K562 (cell line): ENCODE measurements around the gene RSPH1. TPM values are rescaled to one million over a fixed set of nuclear protein-coding genes. Genes with fewer than 3 reads are reported as not detected.

Experiments
- ATAC-seq: fragments of 200-7000 bp; cut with Tn5 transposase; 3 replicates; pipeline ENCODE4 v1.9.1; 2020; ENCODE audit warnings: moderate library complexity
- BruUV-seq: library from RNA; stranded (reverse); fragments of 400-500 nt; replicated peaks from 2 replicates; lab custom pipeline; 2021; lab: Mats Ljungman, UMichigan
- CTCF ChIA-PET: fragments of 300-600 bp; formaldehyde crosslinking; extraction: SDS; loops from one replicate; lab custom pipeline; 2021; ENCODE audit warnings: low intra/inter-chr PET ratio; lab: Yijun Ruan, JAX
- POLR2A ChIA-PET: fragments of 300-600, 350-650 bp; sonication (Branson Sonifier 250); formaldehyde crosslinking; extraction: SDS; loops from one replicate; lab custom pipeline; 2021; ENCODE audit warnings: antibody characterized with exemption, inconsistent platforms; lab: Yijun Ruan, JAX
- DNase-seq, 4 experiments: peaks; one replicate each; pipeline versions ENCODE4 v3.0.0 to v3.0.0-alpha.2; 2011 to 2018; ENCODE audit warnings: low spot score in 3 of 4, mixed read lengths in 3 of 4; ENCODE audit errors: extremely low read depth in 1 of 4
- FAIRE-seq: peaks from 2 replicates; lab custom pipeline; 2011; peaks lifted over from hg19 to GRCh38; lab: Jason Lieb, UNC
- H2AFZ ChIP-seq: 2 replicates; pipeline ENCODE4 v1.6.0; 2011; ENCODE audit warnings: low read depth, low read length, control low read depth, inconsistent platforms
- H3K27ac ChIP-seq: fragments of 200-600 bp; 3 replicates; pipeline ENCODE4 v1.8.0; 2011; ENCODE audit warnings: low read depth, mild to moderate bottlenecking, control low read depth, inconsistent platforms, low read length, moderate library complexity, mixed read lengths; ENCODE audit errors: extremely low read depth
- H3K27me3 ChIP-seq, 2 experiments: fragments of 300-600 bp in 1 of 2; 2 replicates in 1 of 2; 3 replicates in 1 of 2; pipeline versions ENCODE4 v1.6.0 to v1.8.0; 2011; ENCODE audit warnings: inconsistent platforms in 2 of 2, low read length in 2 of 2, mild to moderate bottlenecking in 1 of 2, mixed read lengths in 1 of 2, moderate library complexity in 1 of 2; ENCODE audit not compliant: control insufficient read depth in 2 of 2, insufficient read depth in 2 of 2
- H3K36me3 ChIP-seq: fragments of 300-600 bp; 3 replicates; pipeline ENCODE4 v1.8.0; 2011; ENCODE audit warnings: mild to moderate bottlenecking, low read length, inconsistent platforms; ENCODE audit not compliant: control insufficient read depth, insufficient read depth
- H3K4me1 ChIP-seq, 2 experiments: fragments of 200-600 bp in 1 of 2; replicated peaks in 1 of 2; 2 replicates in 1 of 2; 3 replicates in 1 of 2; pipeline versions ENCODE4 v1.5.1 to v1.8.0; 2011; ENCODE audit warnings: inconsistent platforms in 2 of 2, low read length in 2 of 2, mild to moderate bottlenecking in 1 of 2, mixed read lengths in 1 of 2, moderate library complexity in 1 of 2; ENCODE audit not compliant: control insufficient read depth in 2 of 2, insufficient read depth in 2 of 2
- H3K4me2 ChIP-seq: 2 replicates; pipeline ENCODE4 v1.6.1; 2011; ENCODE audit warnings: low read length, control low read depth, inconsistent platforms, mixed read lengths; ENCODE audit not compliant: insufficient read depth
- H3K4me3 ChIP-seq: fragments of 200-600 bp; sonication (generic), shearing (Covaris generic); 2 replicates; pipeline ENCODE4 v1.5.1; 2016; ENCODE audit warnings: control low read depth, inconsistent platforms
- H3K79me2 ChIP-seq: fragments of 200-600 bp; 3 replicates; pipeline ENCODE4 v1.8.0; 2011; ENCODE audit warnings: low read length, inconsistent platforms; ENCODE audit not compliant: control insufficient read depth, insufficient read depth
- H3K9ac ChIP-seq, 2 experiments: 2 replicates each; pipeline versions ENCODE4 v1.6.0 to v1.6.1; 2011; ENCODE audit warnings: low read depth in 2 of 2, low read length in 2 of 2, control low read depth in 1 of 2, inconsistent platforms in 1 of 2, mild to moderate bottlenecking in 1 of 2, mixed read lengths in 1 of 2; ENCODE audit not compliant: insufficient read depth in 1 of 2
- H3K9me1 ChIP-seq: one replicate; pipeline ENCODE4 v1.6.0; 2011; ENCODE audit warnings: inconsistent platforms, mild to moderate bottlenecking, low read length, moderate library complexity; ENCODE audit not compliant: control insufficient read depth, insufficient read depth
- H3K9me3 ChIP-seq: replicated peaks from 2 replicates; pipeline ENCODE4 v1.5.1; 2011; ENCODE audit warnings: low read depth, low read length, inconsistent platforms; ENCODE audit not compliant: control insufficient read depth, insufficient read depth
- H4K20me1 ChIP-seq: replicated peaks from 2 replicates; pipeline ENCODE4 v1.6.1; 2011; ENCODE audit warnings: low read length, inconsistent platforms, mixed read lengths; ENCODE audit not compliant: control insufficient read depth, insufficient read depth
- ELF2 ChIP-seq: fragments of 250-450 bp; sonication (Bioruptor Pico); IDR thresholded peaks from 2 replicates; pipeline ENCODE4 v1.5.0; 2021; ENCODE audit warnings: mild to moderate bottlenecking
- FOXK1 ChIP-seq: sonication (generic); formaldehyde crosslinking; IDR thresholded peaks from 2 replicates; pipeline ENCODE4 v1.8.0; 2022; ENCODE audit warnings: missing genetic modification reagents, mild to moderate bottlenecking, borderline replicate concordance
- RBBP5 ChIP-seq: fragments of 200-600 bp; sonication (generic); IDR thresholded peaks from 2 replicates; pipeline ENCODE4 v1.6.1; 2012; ENCODE audit warnings: borderline replicate concordance, mild to moderate bottlenecking, low read length, control low read depth, inconsistent platforms; ENCODE audit not compliant: insufficient read depth, poor library complexity, severe bottlenecking
- SMARCA5 ChIP-seq: fragments of 450-650 bp; IDR thresholded peaks from 2 replicates; pipeline ENCODE4 v1.6.1; 2016
- SMARCC2 ChIP-seq: fragments of 450-650 bp; IDR thresholded peaks from 2 replicates; pipeline ENCODE4 v1.6.1; 2017; ENCODE audit warnings: antibody characterized with exemption, moderate library complexity, mild to moderate bottlenecking, low read depth
- ZC3H11A ChIP-seq: IDR thresholded peaks from 2 replicates; pipeline ENCODE4 v1.6.1; 2012; ENCODE audit warnings: low read depth, low read length, improper control_type of control experiment
- ZFX ChIP-seq: sonication (generic); formaldehyde crosslinking; IDR thresholded peaks from 2 replicates; pipeline ENCODE4 v1.8.0; 2022; ENCODE audit warnings: mild to moderate bottlenecking, missing genetic modification reagents, moderate library complexity
- ZNF121 ChIP-seq: sonication (generic); formaldehyde crosslinking; conservative IDR thresholded peaks from 2 replicates; pipeline ENCODE4 v1.8.0; 2022; ENCODE audit warnings: missing genetic modification reagents
- ZNF75A ChIP-seq: fragments of 450-650 bp; formaldehyde crosslinking; IDR thresholded peaks from 2 replicates; pipeline ENCODE4 v1.4.0; 2020; ENCODE audit warnings: mild to moderate bottlenecking
- in situ Hi-C: fragments of 300-500 bp; cut with MboI; formaldehyde crosslinking; loops from 4 replicates; pipeline ENCODE4 v1.15.0; 2018; ENCODE audit warnings: inconsistent platforms, mixed read lengths
- intact Hi-C: fragments of 100-400 bp; cut with micrococcal nuclease; formaldehyde crosslinking; loops from 2 replicates; pipeline ENCODE4 v1.14.2; 2022
- polyA plus RNA-seq, 8 experiments: library from polyadenylated mRNA; depleted of rRNA in 4 of 8; stranded (reverse) in 5 of 8; unstranded in 3 of 8; fragments of >200 nt; fragmentation: Nextera tagmentation in 2 of 8; fragmentation: Illumina TruSeq in 1 of 8; extraction: Ambion mirVana in 2 of 8; extraction: Trizol in 1 of 8; gene quantifications; 2 replicates each; pipeline versions ENCODE4 v1.2.1 to v1.2.3, GENCODE V29; 2011 to 2014; ENCODE audit warnings: inconsistent platforms in 1 of 8, missing spikeins in 1 of 8
- total RNA-seq, 7 experiments: library from RNA; depleted of rRNA in 6 of 7; stranded (reverse); fragments of >200 nt in 6 of 7; fragmentation: Illumina TruSeq in 2 of 7; extraction: Trizol in 2 of 7; gene quantifications; 2 replicates each; pipeline versions ENCODE4 v1.2.1 to v1.2.3, GENCODE V29; 2011 to 2021; ENCODE audit warnings: low replicate concordance in 1 of 7
- TF ChIP-seq, protein P1 (sequence below): fragments of 450-650 bp; IDR thresholded peaks from 2 replicates; pipeline ENCODE4 v1.6.1; 2016; ENCODE audit warnings: missing biosample characterization, missing genetic modification characterization
- TF ChIP-seq, protein P2 (sequence below): fragments of 450-650 bp; conservative IDR thresholded peaks from 2 replicates; pipeline ENCODE4 v1.6.1; 2016; ENCODE audit warnings: missing genetic modification characterization, low read depth, mild to moderate bottlenecking, control low read depth, missing compliant biosample characterization
- TF ChIP-seq, protein P3 (sequence below): conservative IDR thresholded peaks from 2 replicates; pipeline ENCODE4 v1.6.1; 2011; ENCODE audit warnings: low read depth, mild to moderate bottlenecking, low read length; ENCODE audit not compliant: control insufficient read depth
- TF ChIP-seq, protein P4 (sequence below): fragments of 450-650 bp; formaldehyde crosslinking; IDR thresholded peaks from 2 replicates; pipeline ENCODE4 v1.4.0; 2020; ENCODE audit warnings: mild to moderate bottlenecking, mixed read lengths
- TF ChIP-seq, protein P5 (sequence below): fragments of 450-650 bp; IDR thresholded peaks from 2 replicates; pipeline ENCODE4 v1.6.1; 2016

RSPH1 gene
- total and polyA plus RNA-seq, 9 of the 15 experiments (the other 6 are each of a cell fraction or from before 2014, with no cell fraction given) = 0.17 TPM; not detected in 8

DNA sequence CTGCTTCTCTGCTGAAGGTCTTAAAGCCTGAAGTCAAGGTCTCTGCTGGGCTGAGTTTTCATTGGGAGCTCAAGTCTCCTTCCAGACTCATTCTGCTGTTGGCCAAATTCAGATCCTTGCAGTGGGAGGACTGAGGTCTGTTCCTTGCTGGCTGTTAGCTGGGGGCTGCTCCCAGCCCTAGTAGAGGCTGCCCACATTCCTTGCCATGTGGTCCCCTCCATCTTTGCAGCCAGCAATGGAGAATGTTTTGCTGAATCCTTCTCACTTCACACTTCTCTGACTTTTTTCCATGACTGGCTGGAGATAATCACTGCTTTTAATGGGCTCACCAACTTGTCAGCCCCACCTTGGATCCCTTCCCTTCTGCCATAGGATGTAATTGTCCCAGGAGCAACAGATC lies 59.1 kb downstream of the RSPH1 start:
- no peak overlapping the region for H3K9ac ChIP-seq

More for the DNA sequence above, 59.1 kb downstream of the RSPH1 start:
- H3K36me3 ChIP-seq = no peaks in the 10 kb centered on the region
- no peaks in the 10 kb centered on the region for H3K9me3 ChIP-seq
- H2AFZ ChIP-seq = no peak overlapping the region
- H3K27ac ChIP-seq = no peak overlapping the region
- intact Hi-C loops (no loop called here), in situ Hi-C loops (no loop called here)
- H4K20me1 ChIP-seq = no peaks in the 10 kb centered on the region; the same call in 1 of the 2 replicates
- no peak overlapping the region for H3K4me2 ChIP-seq
- ChIA-PET POLR2A (interaction anchor here (1.1 to 1.3 kb wide), 2 partner anchors 15 to 62 kb away, joined by 3 read pairs; no protein-coding TSS in a partner anchor), CTCF (no interaction called here)
- H3K9me1 ChIP-seq = no peaks in the 10 kb centered on the region
- peaks cover 0 to 4% of the 10 kb centered on the region in 2 experiments; a peak in 2 of 5 replicates for H3K27me3 ChIP-seq
- DNase-seq = no peak
- H3K4me3 ChIP-seq = no peak overlapping the region
- BruUV-seq = no TSS peak
- H3K79me2 ChIP-seq = no peaks in the 10 kb centered on the region
- no peak for FAIRE-seq
- no peak for ATAC-seq
- peaks cover 7 to 13% of the 10 kb centered on the region in 2 experiments; a peak in 3 of 5 replicates for H3K4me1 ChIP-seq
- TF ChIP-seq, protein P1, sequence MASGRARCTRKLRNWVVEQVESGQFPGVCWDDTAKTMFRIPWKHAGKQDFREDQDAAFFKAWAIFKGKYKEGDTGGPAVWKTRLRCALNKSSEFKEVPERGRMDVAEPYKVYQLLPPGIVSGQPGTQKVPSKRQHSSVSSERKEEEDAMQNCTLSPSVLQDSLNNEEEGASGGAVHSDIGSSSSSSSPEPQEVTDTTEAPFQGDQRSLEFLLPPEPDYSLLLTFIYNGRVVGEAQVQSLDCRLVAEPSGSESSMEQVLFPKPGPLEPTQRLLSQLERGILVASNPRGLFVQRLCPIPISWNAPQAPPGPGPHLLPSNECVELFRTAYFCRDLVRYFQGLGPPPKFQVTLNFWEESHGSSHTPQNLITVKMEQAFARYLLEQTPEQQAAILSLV (tag) = no peak
- TF ChIP-seq SMARCA5 (no peak), ZNF75A (no peak), SMARCC2 (no peak), ZNF121 (CRISPR knock-in tag) (no peak), ZC3H11A (no peak), ELF2 (no peak), ZFX (no peak), RBBP5 (no peak), FOXK1 (CRISPR knock-in tag) (no peak)
- TF ChIP-seq, protein P2, sequence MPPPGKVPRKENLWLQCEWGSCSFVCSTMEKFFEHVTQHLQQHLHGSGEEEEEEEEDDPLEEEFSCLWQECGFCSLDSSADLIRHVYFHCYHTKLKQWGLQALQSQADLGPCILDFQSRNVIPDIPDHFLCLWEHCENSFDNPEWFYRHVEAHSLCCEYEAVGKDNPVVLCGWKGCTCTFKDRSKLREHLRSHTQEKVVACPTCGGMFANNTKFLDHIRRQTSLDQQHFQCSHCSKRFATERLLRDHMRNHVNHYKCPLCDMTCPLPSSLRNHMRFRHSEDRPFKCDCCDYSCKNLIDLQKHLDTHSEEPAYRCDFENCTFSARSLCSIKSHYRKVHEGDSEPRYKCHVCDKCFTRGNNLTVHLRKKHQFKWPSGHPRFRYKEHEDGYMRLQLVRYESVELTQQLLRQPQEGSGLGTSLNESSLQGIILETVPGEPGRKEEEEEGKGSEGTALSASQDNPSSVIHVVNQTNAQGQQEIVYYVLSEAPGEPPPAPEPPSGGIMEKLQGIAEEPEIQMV = no peak
- TF ChIP-seq, protein P3, sequence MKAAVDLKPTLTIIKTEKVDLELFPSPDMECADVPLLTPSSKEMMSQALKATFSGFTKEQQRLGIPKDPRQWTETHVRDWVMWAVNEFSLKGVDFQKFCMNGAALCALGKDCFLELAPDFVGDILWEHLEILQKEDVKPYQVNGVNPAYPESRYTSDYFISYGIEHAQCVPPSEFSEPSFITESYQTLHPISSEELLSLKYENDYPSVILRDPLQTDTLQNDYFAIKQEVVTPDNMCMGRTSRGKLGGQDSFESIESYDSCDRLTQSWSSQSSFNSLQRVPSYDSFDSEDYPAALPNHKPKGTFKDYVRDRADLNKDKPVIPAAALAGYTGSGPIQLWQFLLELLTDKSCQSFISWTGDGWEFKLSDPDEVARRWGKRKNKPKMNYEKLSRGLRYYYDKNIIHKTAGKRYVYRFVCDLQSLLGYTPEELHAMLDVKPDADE = no peak
- TF ChIP-seq, protein P4, sequence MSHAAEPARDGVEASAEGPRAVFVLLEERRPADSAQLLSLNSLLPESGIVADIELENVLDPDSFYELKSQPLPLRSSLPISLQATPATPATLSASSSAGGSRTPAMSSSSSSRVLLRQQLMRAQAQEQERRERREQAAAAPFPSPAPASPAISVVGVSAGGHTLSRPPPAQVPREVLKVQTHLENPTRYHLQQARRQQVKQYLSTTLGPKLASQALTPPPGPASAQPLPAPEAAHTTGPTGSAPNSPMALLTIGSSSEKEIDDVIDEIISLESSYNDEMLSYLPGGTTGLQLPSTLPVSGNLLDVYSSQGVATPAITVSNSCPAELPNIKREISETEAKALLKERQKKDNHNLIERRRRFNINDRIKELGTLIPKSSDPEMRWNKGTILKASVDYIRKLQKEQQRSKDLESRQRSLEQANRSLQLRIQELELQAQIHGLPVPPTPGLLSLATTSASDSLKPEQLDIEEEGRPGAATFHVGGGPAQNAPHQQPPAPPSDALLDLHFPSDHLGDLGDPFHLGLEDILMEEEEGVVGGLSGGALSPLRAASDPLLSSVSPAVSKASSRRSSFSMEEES (CRISPR knock-in tag) = no peak
- TF ChIP-seq, protein P5, sequence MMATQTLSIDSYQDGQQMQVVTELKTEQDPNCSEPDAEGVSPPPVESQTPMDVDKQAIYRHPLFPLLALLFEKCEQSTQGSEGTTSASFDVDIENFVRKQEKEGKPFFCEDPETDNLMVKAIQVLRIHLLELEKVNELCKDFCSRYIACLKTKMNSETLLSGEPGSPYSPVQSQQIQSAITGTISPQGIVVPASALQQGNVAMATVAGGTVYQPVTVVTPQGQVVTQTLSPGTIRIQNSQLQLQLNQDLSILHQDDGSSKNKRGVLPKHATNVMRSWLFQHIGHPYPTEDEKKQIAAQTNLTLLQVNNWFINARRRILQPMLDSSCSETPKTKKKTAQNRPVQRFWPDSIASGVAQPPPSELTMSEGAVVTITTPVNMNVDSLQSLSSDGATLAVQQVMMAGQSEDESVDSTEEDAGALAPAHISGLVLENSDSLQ = no peak
